HG03442 (cell line): ENCODE results near the gene SPACDR.

Source experiments
- ATAC-seq: cut with Tn5 transposase; IDR thresholded peaks from one replicate; pipeline ENCODE4 v1.9.1; 2021; ENCODE audit warnings: mild to moderate bottlenecking, moderate library complexity; ENCODE audit not compliant: unreplicated experiment

Gene SPACDR

GRCh38 chr7:100419660-100420226 lies 44.3 kb downstream of the SPACDR start:
- ATAC-seq: no peak

- ATAC-seq: no peak
These were observed 45.0 kb downstream of the SPACDR start for GRCh38 chr7:100418930-100419659.

DNA sequence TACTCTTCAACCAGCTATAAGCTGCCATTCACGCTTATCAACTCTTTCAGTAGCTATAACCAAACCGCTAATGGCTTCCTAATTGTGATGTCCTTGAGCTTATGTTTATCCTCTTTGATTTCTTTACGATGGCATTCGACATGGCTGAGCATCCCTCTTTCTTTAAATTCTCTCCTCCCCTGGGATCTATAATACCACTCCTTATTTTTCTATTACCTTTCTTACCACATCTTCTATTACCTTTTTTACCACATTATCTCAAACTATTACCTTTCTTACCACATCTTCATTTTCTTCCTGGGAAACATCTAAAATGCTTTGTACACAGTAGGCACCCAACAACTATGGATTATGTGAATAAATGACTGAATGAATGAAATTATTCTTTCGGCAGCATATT lies 48.6 kb downstream of the SPACDR start:
- no peak for ATAC-seq

GRCh38 chr7:100413889-100414288 lies 50.2 kb downstream of the SPACDR start:
- no peak for ATAC-seq

DNA sequence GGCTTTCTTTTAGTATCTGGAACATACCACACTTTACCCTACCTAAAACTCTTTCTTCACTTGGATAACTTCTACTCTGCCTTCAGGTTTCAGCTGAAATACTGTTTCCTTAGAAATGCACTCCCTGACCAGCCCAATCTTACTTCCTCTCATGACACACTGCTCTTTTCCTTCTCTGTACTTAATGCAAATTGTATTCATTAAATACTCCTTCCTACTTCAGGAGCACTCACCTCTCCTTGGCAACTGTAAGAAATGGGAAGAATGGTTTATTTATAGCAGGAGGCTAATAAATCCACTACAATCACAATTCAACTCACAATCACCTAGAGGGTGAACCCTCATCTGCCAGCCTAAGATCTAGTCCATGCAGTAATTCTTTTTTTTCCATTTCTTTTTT lies 50.7 kb downstream of the SPACDR start:
- no peak for ATAC-seq

DNA sequence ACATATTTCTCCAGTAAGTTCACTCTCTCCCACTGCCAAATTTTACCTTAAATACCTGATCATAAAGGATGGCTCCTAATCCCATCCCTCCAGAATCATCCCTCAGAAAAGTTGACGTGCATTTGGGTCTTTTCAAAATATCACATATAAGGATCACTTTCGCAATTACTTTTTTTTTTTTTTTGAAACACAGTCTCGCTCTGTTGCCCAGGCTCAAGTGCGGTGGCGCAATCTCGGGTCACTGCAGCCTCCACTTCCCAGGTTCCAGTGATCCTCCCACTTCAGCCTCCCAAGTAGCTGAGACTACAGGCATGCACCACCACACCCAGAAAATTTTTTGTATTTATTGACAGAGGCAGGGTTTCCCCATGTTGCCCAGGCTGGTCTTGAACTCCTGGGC lies 53.0 kb downstream of the SPACDR start:
- no peak for ATAC-seq

GRCh38 chr7:100407285-100408180 lies 56.5 kb downstream of the SPACDR start:
- peak; percentile 42 for ATAC-seq

DNA sequence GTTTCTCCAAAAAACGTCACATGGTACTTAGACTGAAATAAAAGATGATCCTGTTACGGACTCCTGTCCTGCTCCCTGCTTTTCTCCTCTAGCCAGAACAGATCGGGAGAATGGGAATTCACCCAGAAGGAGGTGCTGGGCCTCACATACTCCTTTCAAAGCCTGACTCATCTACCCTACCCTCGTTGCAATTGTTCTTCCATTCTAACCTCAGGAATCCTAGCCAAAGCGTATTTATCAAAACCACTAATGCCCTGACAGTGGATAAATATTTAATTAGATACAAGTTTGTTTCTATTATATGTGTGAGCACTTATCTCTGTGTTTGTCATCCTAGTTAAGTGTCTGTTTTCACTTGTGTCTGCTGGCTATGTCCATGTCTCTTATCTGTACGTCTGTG lies 57.3 kb downstream of the SPACDR start:
- ATAC-seq: no peak
